ENCODE results near the gene METTL17. TPM values are rescaled to one million over a fixed set of nuclear protein-coding genes. Genes with fewer than 3 reads are reported as not detected.

The METTL17 gene
- total and polyA plus RNA-seq, 10 donors: 58.9 to 119 (median 77.6) TPM

DNA sequence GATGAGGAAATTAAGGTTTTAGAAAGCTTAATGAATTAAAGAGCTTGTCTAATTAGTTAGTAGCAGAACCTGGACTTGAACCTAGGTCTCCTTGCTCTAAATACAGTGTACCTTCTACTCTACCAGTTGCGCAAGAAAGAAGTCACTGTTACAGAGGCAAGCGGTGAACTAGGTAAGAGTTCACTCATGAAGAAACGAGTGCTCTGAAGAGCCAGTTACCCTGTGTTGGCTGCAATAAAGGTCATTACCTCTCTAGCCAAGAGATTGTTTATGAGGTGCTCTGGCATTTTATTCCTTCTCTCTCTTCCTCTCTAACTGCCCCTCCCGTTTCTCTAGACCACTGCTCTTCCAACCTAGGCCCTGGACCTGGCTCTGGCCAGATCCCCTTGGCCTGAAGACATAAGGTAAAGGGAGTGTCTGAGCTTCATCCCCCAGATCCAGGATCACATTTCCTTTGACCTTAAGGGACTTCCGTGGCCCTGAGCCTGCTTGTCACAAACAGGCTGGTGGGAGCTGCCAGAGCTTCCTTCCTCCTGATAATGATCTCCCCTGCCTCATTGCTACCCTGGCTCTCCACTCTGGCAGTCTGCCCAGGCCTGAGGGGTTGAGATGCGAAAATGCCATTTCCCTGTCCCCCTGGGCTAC is 54.3 kb downstream of the METTL17 start:
- no peak overlapping the region for H3K4me3 ChIP-seq
- peak overlapping the region in 6 of 8 donors; percentile 4 to 72 (median 58) for H3K27ac ChIP-seq
- no peak for DNase-seq
- peaks cover 8 to 61% (median 36%) of the 10 kb centered on the region in 6 donors for H3K4me1 ChIP-seq
- intact Hi-C loops (cut with DNase I; ENCODE audit: low total_unique reads): no loop called here
- peak in 2 of 3 donors; percentile 80 to 84 for TF ChIP-seq POLR2AphosphoS5 (IDR thresholded peaks at IDR 0.05)
- TF ChIP-seq, protein P1, sequence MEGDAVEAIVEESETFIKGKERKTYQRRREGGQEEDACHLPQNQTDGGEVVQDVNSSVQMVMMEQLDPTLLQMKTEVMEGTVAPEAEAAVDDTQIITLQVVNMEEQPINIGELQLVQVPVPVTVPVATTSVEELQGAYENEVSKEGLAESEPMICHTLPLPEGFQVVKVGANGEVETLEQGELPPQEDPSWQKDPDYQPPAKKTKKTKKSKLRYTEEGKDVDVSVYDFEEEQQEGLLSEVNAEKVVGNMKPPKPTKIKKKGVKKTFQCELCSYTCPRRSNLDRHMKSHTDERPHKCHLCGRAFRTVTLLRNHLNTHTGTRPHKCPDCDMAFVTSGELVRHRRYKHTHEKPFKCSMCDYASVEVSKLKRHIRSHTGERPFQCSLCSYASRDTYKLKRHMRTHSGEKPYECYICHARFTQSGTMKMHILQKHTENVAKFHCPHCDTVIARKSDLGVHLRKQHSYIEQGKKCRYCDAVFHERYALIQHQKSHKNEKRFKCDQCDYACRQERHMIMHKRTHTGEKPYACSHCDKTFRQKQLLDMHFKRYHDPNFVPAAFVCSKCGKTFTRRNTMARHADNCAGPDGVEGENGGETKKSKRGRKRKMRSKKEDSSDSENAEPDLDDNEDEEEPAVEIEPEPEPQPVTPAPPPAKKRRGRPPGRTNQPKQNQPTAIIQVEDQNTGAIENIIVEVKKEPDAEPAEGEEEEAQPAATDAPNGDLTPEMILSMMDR (IDR thresholded peaks at IDR 0.05 in 8 of 11, conservative IDR thresholded peaks at IDR 0.05 in 3 of 11): no peak
- no peaks in the 10 kb centered on the region for H3K9me3 ChIP-seq
- no peaks in the 10 kb centered on the region for H3K36me3 ChIP-seq
- H3K27me3 ChIP-seq (replicated peaks in 1 of 7): no peaks in the 10 kb centered on the region
- 19 to 31% (median 24%) methylated on average over 6 of the region's 6 CpGs for WGBS, 5 donors

Small RNA genes within 50 kb of the gene (microRNA-seq; reads per million reads assigned to microRNA genes)
- gene MIR6717: 0 reads per million in 3 donors

Small RNA genes within 50 kb of the gene (small RNA-seq; reads per million reads assigned to genes)
- 0 reads per million in 4 donors for gene RN7SL189P

Other genes starting within 250 kb of the METTL17 start
- gene EDDM3A, start 244.1 kb upstream of the METTL17 start, total RNA-seq: not detected
- gene EDDM3A, start 244.1 kb upstream of the METTL17 start, polyA plus RNA-seq: under 1 TPM in 1 of 3 donors, not detected in 2; 0.24 TPM
- not detected for gene EDDM3B, start 221.6 kb upstream of the METTL17 start, total RNA-seq
- not detected for gene EDDM3B, start 221.6 kb upstream of the METTL17 start, polyA plus RNA-seq
- gene RNASE6, start 208.7 kb upstream of the METTL17 start, total RNA-seq: 100 to 1,000 TPM in 2 of 7 donors, 10 to 100 TPM in 5; 15.2 to 162 (median 40.5) TPM
- 100 to 1,000 TPM in 1 of 3 donors, 10 to 100 TPM in 2; 45.4 to 193 (median 63.6) TPM for gene RNASE6, start 208.7 kb upstream of the METTL17 start, polyA plus RNA-seq
- gene RNASE1, start 187.1 kb upstream of the METTL17 start, total RNA-seq: 100 to 1,000 TPM; 145 to 497 (median 339) TPM
- 100 to 1,000 TPM in 1 of 3 donors, 10 to 100 TPM in 2; 61.9 to 151 (median 79.0) TPM for gene RNASE1, start 187.1 kb upstream of the METTL17 start, polyA plus RNA-seq
- 10 to 100 TPM in 2 of 7 donors, 1 to 10 TPM in 5; 1.4 to 24.0 (median 2.7) TPM for gene RNASE3, start 98.6 kb upstream of the METTL17 start, total RNA-seq
- gene RNASE3, start 98.6 kb upstream of the METTL17 start, polyA plus RNA-seq: 1 to 10 TPM in 2 of 3 donors, under 1 TPM in 1; 0.62 to 2.8 (median 2.4) TPM
- gene RNASE2, start 34.5 kb upstream of the METTL17 start, total RNA-seq: 10 to 100 TPM in 6 of 7 donors, 1 to 10 TPM in 1; 8.8 to 27.6 (median 15.1) TPM
- gene RNASE2, start 34.5 kb upstream of the METTL17 start, polyA plus RNA-seq: 10 to 100 TPM in 1 of 3 donors, 1 to 10 TPM in 2; 4.5 to 11.3 (median 6.7) TPM
- under 1 TPM in 1 of 7 donors, not detected in 6; 0.23 TPM for gene SLC39A2, start 9.3 kb downstream of the METTL17 start, total RNA-seq
- gene SLC39A2, start 9.3 kb downstream of the METTL17 start, polyA plus RNA-seq: under 1 TPM; 0.06 to 0.16 (median 0.15) TPM
- 100 to 1,000 TPM; 101 to 335 (median 270) TPM for gene NDRG2, start 35.1 kb downstream of the METTL17 start, total RNA-seq
- gene NDRG2, start 35.1 kb downstream of the METTL17 start, polyA plus RNA-seq: 100 to 1,000 TPM in 1 of 3 donors, 10 to 100 TPM in 2; 72.4 to 174 (median 74.1) TPM
- gene TPPP2, start 40.2 kb downstream of the METTL17 start, total RNA-seq: under 1 TPM in 3 of 7 donors, not detected in 4; 0.57 to 0.91 (median 0.76) TPM
- under 1 TPM in 2 of 3 donors, not detected in 1; 0.09 to 0.22 TPM for gene TPPP2, start 40.2 kb downstream of the METTL17 start, polyA plus RNA-seq
- under 1 TPM in 1 of 7 donors, not detected in 6; 0.30 TPM for gene RNASE13, start 44.8 kb downstream of the METTL17 start, total RNA-seq
- not detected for gene RNASE13, start 44.8 kb downstream of the METTL17 start, polyA plus RNA-seq
- gene RNASE7, start 52.4 kb downstream of the METTL17 start, total RNA-seq: not detected
- not detected for gene RNASE7, start 52.4 kb downstream of the METTL17 start, polyA plus RNA-seq
- not detected for gene RNASE8, start 67.8 kb downstream of the METTL17 start, total RNA-seq
- not detected for gene RNASE8, start 67.8 kb downstream of the METTL17 start, polyA plus RNA-seq
- 100 to 1,000 TPM in 4 of 7 donors, 10 to 100 TPM in 3; 57.0 to 151 (median 102) TPM for gene ARHGEF40, start 80.3 kb downstream of the METTL17 start, total RNA-seq
- gene ARHGEF40, start 80.3 kb downstream of the METTL17 start, polyA plus RNA-seq: 10 to 100 TPM in 2 of 3 donors, 1 to 10 TPM in 1; 9.8 to 47.1 (median 17.7) TPM
- gene ZNF219, start 108.7 kb downstream of the METTL17 start, total RNA-seq: 10 to 100 TPM; 10.7 to 26.7 (median 16.6) TPM
- 10 to 100 TPM in 1 of 3 donors, 1 to 10 TPM in 2; 5.5 to 11.8 (median 5.5) TPM for gene ZNF219, start 108.7 kb downstream of the METTL17 start, polyA plus RNA-seq
- 1 to 10 TPM in 1 of 7 donors, under 1 TPM in 1, not detected in 5; 0.57 to 1.5 TPM for gene TMEM253, start 111.1 kb downstream of the METTL17 start, total RNA-seq
- gene TMEM253, start 111.1 kb downstream of the METTL17 start, polyA plus RNA-seq: under 1 TPM; 0.11 to 0.29 (median 0.15) TPM
- gene OR5AU1, start 166.1 kb downstream of the METTL17 start, total RNA-seq: not detected
- gene OR5AU1, start 166.1 kb downstream of the METTL17 start, polyA plus RNA-seq: not detected